Measurements from ENCODE around the gene AGAP5. TPM values are rescaled to one million over a fixed set of nuclear protein-coding genes. Genes with fewer than 3 reads are reported as not detected.

Gene AGAP5
- total and polyA plus RNA-seq, 8 donors = 8.4 to 35.4 (median 25.2) TPM

GRCh38 chr10:73649876-73650536 lies 47.9 kb downstream of the AGAP5 start:
- Histone ChIP-seq H3K27me3 (peaks cover 0 to 9% of the 10 kb centered on the region in 2 donors), H3K27ac (no peak overlapping the region), H3K4me1 (peaks cover 0 to 19% of the 10 kb centered on the region in 2 donors), H3K4me3 (no peak overlapping the region), H3K9me3 (no peaks in the 10 kb centered on the region), H3K36me3 (no peaks in the 10 kb centered on the region)
- no peak for DNase-seq
- intact Hi-C loops (cut with DNase I) = loop anchor here in 1 of 2 donors (10.0 kb wide), 1 partner anchor 115 kb away; no protein-coding TSS in a partner anchor
- no peak for TF ChIP-seq CTCF (IDR thresholded peaks at IDR 0.05)
- no peak for ATAC-seq

- Histone ChIP-seq H3K4me3 (no peak overlapping the region), H3K4me1 (peaks cover 0 to 19% of the 10 kb centered on the region in 2 donors), H3K9me3 (no peaks in the 10 kb centered on the region), H3K27ac (no peak overlapping the region), H3K36me3 (no peaks in the 10 kb centered on the region), H3K27me3 (peaks cover 0 to 9% of the 10 kb centered on the region in 2 donors)
- no peak for TF ChIP-seq CTCF (IDR thresholded peaks at IDR 0.05)
- intact Hi-C loops (cut with DNase I) = loop anchor here in 1 of 2 donors (10.0 kb wide), 1 partner anchor 114 kb away; no protein-coding TSS in a partner anchor
- DNase-seq (no peak), ATAC-seq (no peak)
Measured at GRCh38 chr10:73648975-73649829, 48.7 kb downstream of the AGAP5 start.

- Histone ChIP-seq H3K4me3 (peak overlapping the region; percentile 54 to 72), H3K4me1 (peaks cover 0 to 25% of the 10 kb centered on the region in 2 donors), H3K9me3 (no peaks in the 10 kb centered on the region), H3K36me3 (no peaks in the 10 kb centered on the region), H3K27me3 (peaks cover 0 to 9% of the 10 kb centered on the region in 2 donors), H3K27ac (peak overlapping the region in 1 of 2 donors; percentile 28)
- no peak for TF ChIP-seq CTCF (IDR thresholded peaks at IDR 0.05)
- intact Hi-C loops (cut with DNase I) = loop anchor here in 1 of 2 donors (10.0 kb wide), 1 partner anchor 113 kb away; no protein-coding TSS in a partner anchor
- DNase-seq (no peak), ATAC-seq (peak; percentile 3)
Measured at GRCh38 chr10:73647875-73648651, 49.8 kb downstream of the AGAP5 start.

- intact Hi-C loops (cut with DNase I) = loop anchor here in 1 of 2 donors (10.0 kb wide), 1 partner anchor 113 kb away; no protein-coding TSS in a partner anchor
- Histone ChIP-seq H3K4me1 (peaks cover 0 to 25% of the 10 kb centered on the region in 2 donors), H3K36me3 (no peaks in the 10 kb centered on the region), H3K4me3 (peak overlapping the region; percentile 54 to 72), H3K27ac (peak overlapping the region; percentile 26 to 28), H3K9me3 (no peaks in the 10 kb centered on the region), H3K27me3 (peaks cover 0 to 9% of the 10 kb centered on the region in 2 donors)
- no peak for TF ChIP-seq CTCF (IDR thresholded peaks at IDR 0.05)
- ATAC-seq (peak; percentile 66), DNase-seq (peak; percentile 56 to 87 (median 75))
Measured at GRCh38 chr10:73647211-73647874, 50.6 kb downstream of the AGAP5 start.
